HepG2 (cell line): ENCODE data around the gene GPR162. TPM values are rescaled to one million over a fixed set of nuclear protein-coding genes. Genes with fewer than 3 reads are reported as not detected.
"Not testable (repeated sequence)": the region's sequence is repeated elsewhere in the genome, so short reads cannot be mapped to it uniquely, and the experiment has no call there.

Experiments used
- ATAC-seq: fragments of 200-7000 bp; cut with Tn5 transposase; 3 replicates; pipeline ENCODE4 v1.9.1; 2020; ENCODE audit warnings: mild to moderate bottlenecking, moderate library complexity
- BruUV-seq: library from RNA; stranded (reverse); fragments of 400-500 nt; replicated peaks from 2 replicates; lab custom pipeline; 2021; lab: Mats Ljungman, UMichigan
- CTCF ChIA-PET: fragments of 300-600 bp; formaldehyde crosslinking; extraction: SDS; loops from one replicate; lab custom pipeline; 2021; ENCODE audit warnings: low total read pairs, inconsistent platforms, low intra/inter-chr PET ratio; lab: Yijun Ruan, JAX
- POLR2A ChIA-PET: fragments of 350-600 bp; sonication (Branson Sonifier 250); formaldehyde crosslinking; loops from one replicate; lab custom pipeline; 2020; ENCODE audit warnings: antibody characterized with exemption, inconsistent platforms; lab: Yijun Ruan, JAX
- DNase-seq: peaks from one replicate; pipeline ENCODE4 v3.0.0-alpha.2; 2015; ENCODE audit warnings: low spot score
- FAIRE-seq: peaks from 3 replicates; lab custom pipeline; 2011; peaks lifted over from hg19 to GRCh38; lab: Jason Lieb, UNC
- H2AFZ ChIP-seq: one replicate; pipeline ENCODE4 v1.6.1; 2011; ENCODE audit warnings: low read length, inconsistent platforms
- H3K27ac ChIP-seq: fragments of 300-600 bp; 3 replicates; pipeline ENCODE4 v1.8.0; 2011; ENCODE audit warnings: mixed run types, mild to moderate bottlenecking, mixed read lengths, low read length, inconsistent platforms; ENCODE audit not compliant: insufficient read depth; ENCODE audit errors: extremely low read length
- H3K27me3 ChIP-seq, 2 experiments: fragments of 200-600 bp in 1 of 2; 2 replicates in 1 of 2; 3 replicates in 1 of 2; pipeline versions ENCODE4 v1.6.0 to v1.8.0; 2011; ENCODE audit warnings: low read length in 2 of 2, mild to moderate bottlenecking in 2 of 2, moderate library complexity in 2 of 2, inconsistent platforms in 1 of 2; ENCODE audit not compliant: insufficient read depth in 2 of 2, control insufficient read depth in 1 of 2
- H3K36me3 ChIP-seq, 2 experiments: fragments of 200-600 bp in 1 of 2; replicated peaks in 1 of 2; 2 replicates in 1 of 2; 3 replicates in 1 of 2; pipeline versions ENCODE4 v1.5.1 to v1.8.0; 2011; ENCODE audit warnings: low read length in 2 of 2, inconsistent platforms in 1 of 2; ENCODE audit not compliant: insufficient read depth in 2 of 2, control insufficient read depth in 1 of 2
- H3K4me1 ChIP-seq: 2 replicates; pipeline ENCODE4 v1.5.1; 2012; ENCODE audit warnings: low read length, inconsistent platforms; ENCODE audit not compliant: insufficient read depth
- H3K4me2 ChIP-seq: 2 replicates; pipeline ENCODE4 v1.6.0; 2011; ENCODE audit warnings: low read depth, low read length, inconsistent platforms
- H3K4me3 ChIP-seq, 3 experiments: fragments of 200-600 bp in 1 of 3; sonication (generic), shearing (Covaris generic) in 1 of 3; replicated peaks in 1 of 3; 2 replicates each; pipeline ENCODE4 v1.5.1; 2011 to 2016; ENCODE audit warnings: low read length in 3 of 3, inconsistent platforms in 2 of 3, low read depth in 2 of 3, mild to moderate bottlenecking in 2 of 3, control low read depth in 1 of 3, mixed read lengths in 1 of 3; ENCODE audit not compliant: insufficient read depth in 1 of 3
- H3K79me2 ChIP-seq: one replicate; pipeline ENCODE4 v1.6.1; 2011; ENCODE audit warnings: low read length, inconsistent platforms; ENCODE audit not compliant: insufficient read depth
- H3K9ac ChIP-seq: 2 replicates; pipeline ENCODE4 v1.6.0; 2011; ENCODE audit warnings: mild to moderate bottlenecking, low read depth, low read length, inconsistent platforms; ENCODE audit not compliant: insufficient read depth
- H3K9me3 ChIP-seq: 2 replicates; pipeline ENCODE4 v1.5.1; 2012; ENCODE audit warnings: mild to moderate bottlenecking, low read length
- H4K20me1 ChIP-seq: 2 replicates; pipeline ENCODE4 v1.6.0; 2011; ENCODE audit warnings: inconsistent platforms, mild to moderate bottlenecking, low read length, moderate library complexity; ENCODE audit not compliant: insufficient read depth
- ARID5B ChIP-seq: IDR thresholded peaks from 2 replicates; pipeline ENCODE4 v1.4.0; 2020; ENCODE audit warnings: mild to moderate bottlenecking, missing genetic modification reagents
- PHF21A ChIP-seq: sonication (generic); formaldehyde crosslinking; IDR thresholded peaks from 2 replicates; pipeline ENCODE4 v1.5.0; 2020; ENCODE audit warnings: mild to moderate bottlenecking, missing genetic modification reagents
- STAT6 ChIP-seq: sonication (generic); formaldehyde crosslinking; IDR thresholded peaks from 2 replicates; pipeline ENCODE4 v1.4.0; 2020; ENCODE audit warnings: missing genetic modification reagents, mild to moderate bottlenecking, borderline replicate concordance
- ZNF230 ChIP-seq: sonication (generic); formaldehyde crosslinking; IDR thresholded peaks from 2 replicates; pipeline ENCODE4 v1.4.0; 2020; ENCODE audit warnings: mild to moderate bottlenecking, missing genetic modification reagents
- ZNF3 ChIP-seq: IDR thresholded peaks from 2 replicates; pipeline ENCODE4 v1.7.0; 2017; ENCODE audit warnings: inconsistent platforms
- ZNF513 ChIP-seq: sonication (generic); formaldehyde crosslinking; conservative IDR thresholded peaks from 2 replicates; pipeline ENCODE4 v1.5.0; 2020; ENCODE audit warnings: missing genetic modification reagents
- WGBS: methylation state at CpG from one replicate; pipeline ENCODE4 v1.1.6; 2017; ENCODE audit warnings: low lambda C conversion rate; 5-methylcytosine and 5-hydroxymethylcytosine counted together
- in situ Hi-C: cut with HindIII; loops from 2 replicates; pipeline ENCODE4 v1.10.0; 2017; ENCODE audit warnings: low pct_unique_long_range_greater_than_20kb; ENCODE audit not compliant: extremely low pct_ligation_motif_present
- intact Hi-C: fragments of 100-400 bp; cut with micrococcal nuclease; formaldehyde crosslinking; loops from one replicate; pipeline ENCODE4 v1.10.0; 2022; ENCODE audit not compliant: unreplicated experiment
- polyA plus RNA-seq, 8 experiments: library from polyadenylated mRNA; depleted of rRNA in 3 of 8; stranded (reverse) in 7 of 8; unstranded in 1 of 8; fragments of >200 nt; fragmentation: Illumina TruSeq in 4 of 8; extraction: Trizol in 4 of 8; gene quantifications; 2 replicates each; pipeline versions ENCODE4 v1.2.1 to v1.2.3, GENCODE V29; 2011 to 2016; ENCODE audit warnings: low read depth in 4 of 8, missing spikeins in 1 of 8, mixed read lengths in 1 of 8; ENCODE audit not compliant: insufficient read depth in 1 of 8
- total RNA-seq, 5 experiments: library from RNA; depleted of rRNA; stranded (reverse); fragments of >200 nt; fragmentation: Illumina TruSeq; extraction: Trizol; gene quantifications; 2 replicates each; pipeline ENCODE4 v1.2.3, GENCODE V29; 2016; ENCODE audit warnings: low read depth in 1 of 5

The GPR162 gene
- total and polyA plus RNA-seq, 2 of the 13 experiments (the other 11 are each of a cell fraction or from before 2014, with no cell fraction given): 0.08 TPM; not detected in 1

GRCh38 chr12:6870304-6870703, 48.7 kb downstream of the GPR162 start:
- ATAC-seq, H3K27ac ChIP-seq, BruUV-seq, H2AFZ ChIP-seq, DNase-seq, H3K9ac ChIP-seq, in situ Hi-C loops, H3K27me3 ChIP-seq, FAIRE-seq, H3K4me3 ChIP-seq, intact Hi-C loops, H3K9me3 ChIP-seq: not testable (repeated sequence)
- H3K4me1 ChIP-seq: peaks cover 57% of the 10 kb centered on the region
- 96% methylated on average over 2 of the region's 4 CpGs for WGBS
- H3K4me2 ChIP-seq: peak overlapping the region; percentile 93; the same call in 1 of the 2 replicates
- peaks cover 29% of the 10 kb centered on the region for H3K79me2 ChIP-seq
- peaks cover 8 to 16% of the 10 kb centered on the region in 2 experiments for H3K36me3 ChIP-seq
- POLR2A ChIA-PET: interaction anchor here (2.0 to 3.6 kb wide), 3 partner anchors 18 to 29 kb away, joined by 9 to 50 read pairs (median 30); partner anchors contain the start of genes CDCA3 and USP5
- CTCF ChIA-PET: interaction anchor here (1.3 kb wide), 1 partner anchor 21 kb away, joined by 7 read pairs; no protein-coding TSS in a partner anchor
- peaks cover 44% of the 10 kb centered on the region for H4K20me1 ChIP-seq

- in situ Hi-C loops (no loop called here), intact Hi-C loops (no loop called here)
- POLR2A ChIA-PET: interaction anchor here (1.4 to 3.9 kb wide), 11 partner anchors 11 to 186 kb away, joined by 3 to 73 read pairs (median 15); partner anchors contain the start of genes CDCA3, COPS7A, ENO2 and LRRC23
- peak overlapping the region in 1 of 3 experiments; percentile 95; a peak in 3 of 6 replicates for H3K4me3 ChIP-seq
- H3K4me1 ChIP-seq: peaks cover 55% of the 10 kb centered on the region
- DNase-seq (no peak), FAIRE-seq (no peak), ATAC-seq (peak; percentile 9)
- peak overlapping the region; percentile 36 for H3K27ac ChIP-seq
- CTCF ChIA-PET: interaction anchor here (2.4 kb wide), 1 partner anchor 20 kb away, joined by 24 read pairs; no protein-coding TSS in a partner anchor
- H3K9ac ChIP-seq: 0 out of 2 replicates have a peak overlapping the region, but pooled peaks have one; percentile 86
- H3K9me3 ChIP-seq: no peaks in the 10 kb centered on the region
- H3K27me3 ChIP-seq: no peaks in the 10 kb centered on the region; a peak in 1 of 5 replicates
- peak overlapping the region; percentile 93 for H3K4me2 ChIP-seq
- H4K20me1 ChIP-seq: peaks cover 44% of the 10 kb centered on the region
- no TSS peak for BruUV-seq
- H3K79me2 ChIP-seq: peaks cover 29% of the 10 kb centered on the region
- peaks cover 12 to 14% of the 10 kb centered on the region in 2 experiments for H3K36me3 ChIP-seq
- H2AFZ ChIP-seq: no peak overlapping the region
- 86% methylated on average over 9 of the region's 12 CpGs for WGBS
- TF ChIP-seq PHF21A: no peak
- TF ChIP-seq ZNF513 (CRISPR knock-in tag): no peak
- no peak for TF ChIP-seq ZNF3 (CRISPR knock-in tag)
- no peak for TF ChIP-seq STAT6
- no peak for TF ChIP-seq ZNF230 (CRISPR knock-in tag)
- TF ChIP-seq ARID5B (CRISPR knock-in tag): no peak
These were observed 49.7 kb downstream of the GPR162 start for GRCh38 chr12:6871052-6871957.
